Glutamatergic neuron (in vitro differentiated cells): Measurements from ENCODE around the gene PHF11. TPM values are rescaled to one million over a fixed set of nuclear protein-coding genes. Genes with fewer than 3 reads are reported as not detected.

Source experiments
- DNase-seq: peaks from one replicate; pipeline ENCODE4 v3.0.0; 2022
- H3K27ac Mint-ChIP-seq: one replicate; pipeline ENCODE4 v1.8.0; 2020; ENCODE audit warnings: mild to moderate bottlenecking, mixed read lengths, inconsistent platforms; ENCODE audit not compliant: unreplicated experiment
- H3K27me3 Mint-ChIP-seq: one replicate; pipeline ENCODE4 v1.8.0; 2020; ENCODE audit warnings: mild to moderate bottlenecking, moderate library complexity, mixed read lengths, inconsistent platforms; ENCODE audit not compliant: unreplicated experiment
- H3K36me3 Mint-ChIP-seq: one replicate; pipeline ENCODE4 v1.8.0; 2020; ENCODE audit warnings: mild to moderate bottlenecking, mixed read lengths, inconsistent platforms; ENCODE audit not compliant: unreplicated experiment
- H3K4me1 Mint-ChIP-seq: one replicate; pipeline ENCODE4 v1.8.0; 2020; ENCODE audit warnings: mild to moderate bottlenecking, low read depth, mixed read lengths, inconsistent platforms; ENCODE audit not compliant: unreplicated experiment
- H3K4me3 Mint-ChIP-seq: one replicate; pipeline ENCODE4 v1.8.0; 2020; ENCODE audit warnings: mild to moderate bottlenecking, mixed read lengths, inconsistent platforms; ENCODE audit not compliant: unreplicated experiment
- H3K9me3 Mint-ChIP-seq: one replicate; pipeline ENCODE4 v1.8.0; 2020; ENCODE audit warnings: mild to moderate bottlenecking, moderate library complexity, mixed read lengths, inconsistent platforms; ENCODE audit not compliant: unreplicated experiment
- CTCF ChIP-seq: fragments of 200-600 bp; sonication (generic); IDR thresholded peaks from one replicate; pipeline ENCODE4 v1.5.0; 2021; ENCODE audit not compliant: partially characterized antibody, unreplicated experiment
- total RNA-seq: library from RNA; stranded (reverse); fragmentation: NEBNext Ultra II Directional; extraction: Animal tissue kit (Norgen Biotek cat#: 25700); gene quantifications from one replicate; pipeline ENCODE4 v1.2.1, GENCODE V29; 2021; ENCODE audit not compliant: unreplicated experiment

The PHF11 gene
- total RNA-seq, 1 donor from 2014 or later, result 4.3 TPM

GRCh38 chr13:49569993-49570689 is 74.4 kb downstream of the PHF11 start:
- no peak overlapping the region for H3K4me3 Mint-ChIP-seq
- no peak for DNase-seq
- no peak overlapping the region for H3K27ac Mint-ChIP-seq
- no peaks in the 10 kb centered on the region for H3K27me3 Mint-ChIP-seq
- H3K9me3 Mint-ChIP-seq, result no peaks in the 10 kb centered on the region
- no peak for TF ChIP-seq CTCF
- peaks cover 11% of the 10 kb centered on the region for H3K36me3 Mint-ChIP-seq
- no peaks in the 10 kb centered on the region for H3K4me1 Mint-ChIP-seq

GRCh38 chr13:49571299-49572240 is 75.8 kb downstream of the PHF11 start:
- no peak overlapping the region for H3K27ac Mint-ChIP-seq
- H3K9me3 Mint-ChIP-seq, result peaks cover 2% of the 10 kb centered on the region
- H3K4me1 Mint-ChIP-seq, result no peaks in the 10 kb centered on the region
- DNase-seq, result no peak
- TF ChIP-seq CTCF, result no peak
- no peaks in the 10 kb centered on the region for H3K27me3 Mint-ChIP-seq
- H3K36me3 Mint-ChIP-seq, result peaks cover 6% of the 10 kb centered on the region
- H3K4me3 Mint-ChIP-seq, result no peak overlapping the region

Other genes with a start within 250 kb of the PHF11 start
- gene CDADC1, start 248.0 kb upstream of the PHF11 start, total RNA-seq, result 4.3 TPM
- gene CAB39L, start 51.9 kb upstream of the PHF11 start, total RNA-seq, result 7.7 TPM
- 7.7 TPM for gene SETDB2, start 51.7 kb upstream of the PHF11 start, total RNA-seq
- gene RCBTB1, start 89.6 kb downstream of the PHF11 start, total RNA-seq, result 46.1 TPM
- gene ARL11, start 132.6 kb downstream of the PHF11 start, total RNA-seq, result not detected
- gene EBPL, start 195.5 kb downstream of the PHF11 start, total RNA-seq, result 26.4 TPM